ENCODE measurements around the gene LRRC1.

Gene LRRC1

DNA sequence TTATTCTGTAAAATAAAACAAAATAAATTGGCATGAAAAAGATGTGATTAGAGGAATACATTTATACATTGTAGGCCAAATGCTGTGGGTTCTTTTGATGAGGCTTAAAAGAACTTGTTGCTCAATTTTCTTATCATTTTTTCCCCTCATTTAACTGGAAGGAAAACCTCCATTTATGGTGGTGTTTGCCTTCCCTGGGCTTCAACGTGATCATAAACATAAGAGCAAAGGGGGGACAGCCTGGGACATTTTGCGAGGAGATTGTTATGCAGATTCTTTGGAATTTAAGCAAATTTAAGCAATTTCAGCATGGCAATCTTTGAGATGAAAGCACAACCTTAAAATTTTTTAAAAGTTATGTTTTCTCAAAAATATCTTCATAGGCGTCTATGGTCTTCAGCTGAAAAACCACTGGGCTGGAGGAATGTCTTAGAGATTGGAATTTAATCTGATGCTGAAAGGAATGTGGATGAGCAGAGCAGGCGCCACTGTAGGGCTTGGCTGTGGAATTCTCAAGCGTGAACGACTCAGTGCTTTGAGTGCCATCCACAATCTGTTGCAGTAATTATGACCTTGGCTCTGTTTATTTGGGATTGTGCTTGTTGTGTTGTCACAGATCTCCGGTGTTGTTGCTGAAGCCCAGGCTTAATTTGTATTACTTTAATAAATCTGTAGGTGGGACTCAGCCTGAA lies 167.0 kb downstream of the LRRC1 start:
- DNase-seq (ENCODE audit: low spot score), result no peak

DNA sequence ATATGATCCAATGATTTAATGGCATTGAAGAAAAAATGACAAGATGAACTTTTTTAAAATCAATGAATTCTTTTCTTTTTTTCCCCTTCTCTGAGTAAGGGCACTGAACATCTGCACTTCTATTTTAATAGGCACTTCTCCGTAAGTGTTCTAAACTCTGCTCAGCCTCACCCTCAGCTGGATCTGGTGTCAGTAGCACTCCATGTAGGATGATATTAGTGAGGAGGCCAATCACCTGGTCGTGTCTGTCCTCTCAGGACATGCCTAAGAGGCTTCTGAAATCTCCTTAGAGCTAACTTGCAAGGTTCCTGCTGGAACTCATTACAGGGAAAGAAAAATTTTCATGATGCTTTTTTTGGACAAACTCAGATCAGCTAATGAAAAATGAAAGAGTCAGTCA lies 167.8 kb downstream of the LRRC1 start:
- DNase-seq (ENCODE audit: low spot score), result no peak

DNA sequence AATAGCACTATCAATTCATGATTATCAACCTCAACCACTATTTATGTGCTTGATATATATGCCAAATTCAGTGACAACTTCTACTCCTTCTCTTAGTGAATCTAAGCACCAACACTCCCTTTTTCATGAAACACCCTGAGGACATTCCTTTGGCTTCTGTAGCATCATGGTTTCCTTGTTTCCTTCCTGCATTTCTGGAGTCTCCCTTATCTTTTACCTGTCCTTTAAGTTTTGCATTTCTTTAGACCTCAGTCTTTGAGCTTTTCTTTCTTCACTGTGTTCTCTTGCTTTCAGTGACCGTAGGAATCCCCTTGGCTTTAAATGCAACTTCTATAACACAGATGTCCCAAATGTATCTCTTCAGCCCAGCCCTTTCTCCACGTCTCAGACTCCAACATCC lies 172.6 kb downstream of the LRRC1 start:
- DNase-seq (ENCODE audit: low spot score), result no peak

Measured in CD4-positive, alpha-beta T cell treated with Interleukin-15 for 4 hours (primary cell).